Muscle of leg (tissue), 11 donors: ENCODE measurements around the gene TIAL1. TPM values are rescaled to one million over a fixed set of nuclear protein-coding genes. Genes with fewer than 3 reads are reported as not detected.
"Not testable (repeated sequence)": the region's sequence is repeated elsewhere in the genome, so short reads cannot be mapped to it uniquely, and the experiment has no call there.

Experiments
- DNase-seq: peaks from one replicate; pipeline ENCODE4 v3.0.0; 2013
- H3K27ac ChIP-seq: one replicate; pipeline ENCODE4 v1.5.1; 2013; ENCODE audit warnings: mild to moderate bottlenecking, low read length, control low read depth
- H3K27me3 ChIP-seq: one replicate; pipeline ENCODE4 v1.6.1; 2013; ENCODE audit warnings: low read length; ENCODE audit not compliant: control insufficient read depth, insufficient read depth
- H3K36me3 ChIP-seq: one replicate; pipeline ENCODE4 v1.6.1; 2013; ENCODE audit warnings: low read length; ENCODE audit not compliant: control insufficient read depth, insufficient read depth
- H3K4me1 ChIP-seq: one replicate; pipeline ENCODE4 v1.6.1; 2013; ENCODE audit warnings: low read length; ENCODE audit not compliant: control insufficient read depth, insufficient read depth
- H3K4me3 ChIP-seq: one replicate; pipeline ENCODE4 v1.5.1; 2013; ENCODE audit warnings: low read length, control low read depth
- H3K9me3 ChIP-seq: replicated peaks from 2 replicates; pipeline ENCODE4 v1.6.1; 2013; ENCODE audit warnings: low read depth, low read length; ENCODE audit not compliant: control insufficient read depth
- WGBS: methylation state at CpG from one replicate; pipeline ENCODE4 v1.1.5; 2013; ENCODE audit warnings: missing lambda C conversion rate; ENCODE audit not compliant: insufficient coverage; 5-methylcytosine and 5-hydroxymethylcytosine counted together
- polyA plus RNA-seq, 8 donors: library from polyadenylated mRNA; unstranded; fragments of 120-200 nt; gene quantifications; one replicate each; pipeline versions ENCODE4 v1.2.1 to v1.2.3, GENCODE V29; 2013; ENCODE audit warnings: inconsistent platforms in 1 of 8, low replicate concordance in 1 of 8; ENCODE audit not compliant: insufficient read length in 8 of 8, insufficient read depth in 1 of 8
- total RNA-seq: library from RNA; stranded (reverse); fragments of 120-200 nt; gene quantifications from one replicate; pipeline ENCODE4 v1.2.4, GENCODE V29; 2013

The TIAL1 gene
- total and polyA plus RNA-seq, 9 donors, result 58.3 to 112 (median 87.3) TPM

DNA sequence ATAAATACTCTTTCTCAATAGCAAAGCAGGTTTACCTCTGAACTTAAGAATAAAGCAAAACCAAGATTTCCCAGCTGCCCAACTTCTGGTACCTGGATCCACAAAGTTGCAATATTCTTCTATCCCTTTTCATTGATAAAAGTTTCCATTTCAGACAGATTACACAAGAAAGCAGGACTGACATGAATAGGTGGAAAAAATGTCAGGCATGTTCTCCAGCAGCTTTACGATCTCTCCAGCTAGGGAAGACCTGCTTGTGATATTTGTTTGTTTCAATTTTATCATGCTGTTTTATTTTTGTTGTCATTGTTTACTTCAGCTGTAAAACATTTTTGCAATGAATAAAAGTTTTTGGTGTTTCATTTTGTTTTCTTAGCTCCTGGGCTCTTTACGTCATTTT, 63.3 kb downstream of the TIAL1 start:
- peaks cover 15% of the 10 kb centered on the region for H3K4me1 ChIP-seq
- no peak for DNase-seq
- no CpG with 5 or more reads among the region's 2 CpGs for WGBS
- no peaks in the 10 kb centered on the region for H3K9me3 ChIP-seq
- no peak overlapping the region for H3K27ac ChIP-seq
- H3K36me3 ChIP-seq, result no peaks in the 10 kb centered on the region
- H3K27me3 ChIP-seq, result no peaks in the 10 kb centered on the region
- H3K4me3 ChIP-seq, result no peak overlapping the region

DNA sequence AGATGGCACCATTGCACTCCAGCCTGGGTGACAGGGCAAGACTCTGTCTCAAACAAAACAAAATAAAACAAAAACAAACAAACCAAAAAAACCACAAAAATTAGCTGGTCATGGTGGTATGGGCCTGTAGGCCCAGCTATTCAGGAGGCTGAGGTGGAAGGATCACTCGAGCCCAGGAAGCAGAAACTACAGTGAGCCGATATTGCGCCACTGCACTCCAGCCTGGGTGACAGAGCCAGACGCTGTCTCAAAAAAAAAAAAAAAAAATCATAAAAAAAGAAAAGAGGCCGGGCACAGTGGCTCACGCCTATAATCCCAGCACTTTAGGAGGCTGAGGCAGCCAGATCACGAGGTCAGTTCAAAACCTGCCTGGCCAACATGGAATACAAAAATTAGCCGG, 64.0 kb downstream of the TIAL1 start:
- WGBS, result 82% methylated on average over 7 of the region's 8 CpGs
- not testable (repeated sequence) for DNase-seq, H3K9me3 ChIP-seq, H3K27me3 ChIP-seq, H3K27ac ChIP-seq, H3K4me3 ChIP-seq, H3K36me3 ChIP-seq
- peaks cover 15% of the 10 kb centered on the region for H3K4me1 ChIP-seq

GRCh38 chr10:119532251-119532650, 64.5 kb downstream of the TIAL1 start:
- not testable (repeated sequence) for H3K36me3 ChIP-seq, H3K9me3 ChIP-seq, H3K4me3 ChIP-seq, DNase-seq, H3K27ac ChIP-seq, H3K27me3 ChIP-seq
- WGBS, result 96% methylated on average over 8 of the region's 8 CpGs
- peaks cover 16% of the 10 kb centered on the region for H3K4me1 ChIP-seq

DNA sequence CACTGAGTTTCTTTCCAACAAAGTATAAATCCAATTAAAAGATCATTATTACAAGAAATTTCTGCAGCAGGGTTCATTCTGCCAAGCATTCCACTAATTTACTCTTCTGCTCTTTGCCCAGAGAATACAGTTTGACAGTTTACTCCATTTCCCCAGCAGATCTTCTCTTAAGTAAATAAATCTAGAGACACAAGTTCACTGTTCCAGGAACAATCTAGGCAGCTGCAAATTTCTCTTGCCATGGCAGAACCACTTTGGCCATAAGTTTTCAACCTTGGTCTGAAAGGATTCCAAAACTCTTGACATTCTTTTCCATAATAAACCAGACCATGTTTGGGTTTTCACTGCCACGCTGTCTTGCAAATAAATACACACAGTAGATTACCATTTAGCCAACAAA, 65.7 kb downstream of the TIAL1 start:
- Histone ChIP-seq H3K27ac (no peak overlapping the region), H3K27me3 (no peaks in the 10 kb centered on the region), H3K4me1 (peaks cover 12% of the 10 kb centered on the region), H3K9me3 (no peaks in the 10 kb centered on the region), H3K36me3 (no peaks in the 10 kb centered on the region), H3K4me3 (no peak overlapping the region)
- WGBS, result 57% methylated on average over 1 of the region's 1 CpG
- DNase-seq, result no peak

GRCh38 chr10:119528663-119529237, 68.0 kb downstream of the TIAL1 start:
- H3K27me3 ChIP-seq, H3K4me3 ChIP-seq, H3K27ac ChIP-seq, H3K9me3 ChIP-seq: not testable (repeated sequence)
- Histone ChIP-seq H3K4me1 (peaks cover 10% of the 10 kb centered on the region), H3K36me3 (peaks cover 15% of the 10 kb centered on the region)
- DNase-seq, result peak; percentile 94
- 57% methylated on average over 4 of the region's 8 CpGs for WGBS

DNA sequence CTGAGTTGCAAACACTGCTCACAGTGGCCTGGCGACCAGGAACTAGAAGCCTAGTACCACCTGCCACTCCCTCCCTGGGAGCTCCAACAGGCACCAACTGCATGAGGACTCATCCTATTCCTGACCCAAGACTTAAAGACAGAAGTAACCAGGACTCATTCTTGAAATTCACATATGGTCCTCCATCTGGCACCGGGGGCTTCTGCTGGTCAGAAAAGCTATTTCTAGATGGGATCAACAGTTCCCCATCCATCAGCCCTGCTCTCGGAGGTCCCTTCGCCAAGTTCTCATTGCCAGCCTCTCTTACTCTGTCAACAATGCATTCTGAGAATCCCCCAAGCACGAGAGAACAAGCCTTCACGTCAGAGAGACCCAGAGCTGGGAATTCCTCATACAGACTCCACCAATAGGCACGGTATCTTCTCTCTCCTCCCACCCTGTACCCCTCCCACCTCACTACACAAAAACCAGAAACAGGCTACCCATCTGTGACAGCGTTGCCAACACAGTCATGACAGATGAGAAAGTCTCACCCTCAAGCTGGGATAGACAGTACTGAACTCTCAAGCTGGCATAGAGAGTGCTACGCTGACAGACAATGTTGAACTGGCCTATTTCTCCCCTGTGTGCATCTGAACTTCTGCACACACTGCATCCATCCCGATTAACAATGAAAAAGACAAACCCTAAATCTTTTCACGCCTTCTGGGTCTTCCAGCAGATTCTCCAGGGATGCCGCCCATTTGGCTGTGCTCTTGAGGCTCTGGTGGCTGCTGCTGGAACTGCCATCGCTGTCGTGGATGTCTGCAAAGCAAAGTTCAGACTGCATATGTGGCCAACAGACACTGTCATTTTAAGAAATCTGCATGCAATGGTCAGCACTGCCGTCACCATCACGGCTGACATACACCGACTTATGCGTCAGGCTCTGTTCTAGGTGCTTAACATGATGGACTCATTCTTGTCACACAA, 69.9 kb downstream of the TIAL1 start:
- H3K36me3 ChIP-seq, result peaks cover 22% of the 10 kb centered on the region
- 59% methylated on average over 18 of the region's 18 CpGs for WGBS
- H3K27ac ChIP-seq, result no peak overlapping the region

GRCh38 chr10:119526149-119526548, 70.6 kb downstream of the TIAL1 start:
- H3K27me3 ChIP-seq, result no peaks in the 10 kb centered on the region
- H3K27ac ChIP-seq, result no peak overlapping the region
- no peaks in the 10 kb centered on the region for H3K9me3 ChIP-seq
- no CpG with 5 or more reads among the region's 1 CpG for WGBS
- H3K4me1 ChIP-seq, result peaks cover 10% of the 10 kb centered on the region
- no peak for DNase-seq
- peaks cover 22% of the 10 kb centered on the region for H3K36me3 ChIP-seq
- H3K4me3 ChIP-seq, result no peak overlapping the region

More for the DNA sequence above, 69.9 kb downstream of the TIAL1 start:
- DNase-seq, result no peak
- Histone ChIP-seq H3K9me3 (no peaks in the 10 kb centered on the region), H3K4me3 (no peak overlapping the region), H3K27me3 (no peaks in the 10 kb centered on the region), H3K4me1 (peaks cover 10% of the 10 kb centered on the region)

DNA sequence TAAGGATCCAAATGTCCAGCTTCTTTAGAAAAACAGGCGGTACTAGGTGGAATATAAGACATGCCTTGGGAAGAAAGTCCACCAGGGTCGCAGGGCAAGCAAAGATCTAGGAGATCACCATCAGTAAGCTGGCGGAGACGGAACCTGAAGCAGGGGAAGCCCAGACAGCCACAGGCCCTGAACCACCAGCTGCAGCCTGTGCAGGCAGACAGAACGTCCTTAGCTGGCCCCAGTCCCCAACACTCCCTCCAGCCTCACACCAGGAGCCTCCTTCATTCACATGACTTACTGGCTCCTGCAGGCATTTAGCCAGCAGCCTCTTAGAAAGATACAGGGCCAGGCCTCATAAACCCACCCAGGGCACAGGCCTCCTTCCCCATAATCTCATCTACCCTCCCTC, 71.6 kb downstream of the TIAL1 start:
- WGBS, result 87% methylated on average over 5 of the region's 5 CpGs
- Histone ChIP-seq H3K36me3 (peaks cover 22% of the 10 kb centered on the region), H3K4me3 (no peak overlapping the region), H3K27ac (no peak overlapping the region), H3K4me1 (peaks cover 10% of the 10 kb centered on the region), H3K27me3 (no peaks in the 10 kb centered on the region), H3K9me3 (no peaks in the 10 kb centered on the region)
- no peak for DNase-seq

GRCh38 chr10:119524720-119525070, 72.1 kb downstream of the TIAL1 start:
- DNase-seq, result no peak
- Histone ChIP-seq H3K36me3 (peaks cover 22% of the 10 kb centered on the region), H3K27me3 (no peaks in the 10 kb centered on the region), H3K9me3 (no peaks in the 10 kb centered on the region), H3K27ac (no peak overlapping the region), H3K4me1 (peaks cover 10% of the 10 kb centered on the region), H3K4me3 (no peak overlapping the region)
- WGBS, result no CpG with 5 or more reads among the region's 13 CpGs

- H3K27me3 ChIP-seq, result no peaks in the 10 kb centered on the region
- no peaks in the 10 kb centered on the region for H3K9me3 ChIP-seq
- no peak overlapping the region for H3K4me3 ChIP-seq
- H3K4me1 ChIP-seq, result peaks cover 10% of the 10 kb centered on the region
- 88% methylated on average over 11 of the region's 19 CpGs for WGBS
- no peak for DNase-seq
- no peak overlapping the region for H3K27ac ChIP-seq
- H3K36me3 ChIP-seq, result peaks cover 22% of the 10 kb centered on the region
These were observed 72.7 kb downstream of the TIAL1 start for GRCh38 chr10:119523895-119524719.
